HG02943 (cell line): Measurements from ENCODE around the gene EMID1.
A peak's percentile ranks its signal among the peaks of the same experiment; 100 is the strongest.
"Not testable (repeated sequence)": the region's sequence is repeated elsewhere in the genome, so short reads cannot be mapped to it uniquely, and the experiment has no call there.

Experiments used
- ATAC-seq: cut with Tn5 transposase; IDR thresholded peaks from one replicate; pipeline ENCODE4 v1.9.1; 2021; ENCODE audit warnings: mild to moderate bottlenecking, low read depth, moderate library complexity; ENCODE audit not compliant: unreplicated experiment

Gene EMID1

DNA sequence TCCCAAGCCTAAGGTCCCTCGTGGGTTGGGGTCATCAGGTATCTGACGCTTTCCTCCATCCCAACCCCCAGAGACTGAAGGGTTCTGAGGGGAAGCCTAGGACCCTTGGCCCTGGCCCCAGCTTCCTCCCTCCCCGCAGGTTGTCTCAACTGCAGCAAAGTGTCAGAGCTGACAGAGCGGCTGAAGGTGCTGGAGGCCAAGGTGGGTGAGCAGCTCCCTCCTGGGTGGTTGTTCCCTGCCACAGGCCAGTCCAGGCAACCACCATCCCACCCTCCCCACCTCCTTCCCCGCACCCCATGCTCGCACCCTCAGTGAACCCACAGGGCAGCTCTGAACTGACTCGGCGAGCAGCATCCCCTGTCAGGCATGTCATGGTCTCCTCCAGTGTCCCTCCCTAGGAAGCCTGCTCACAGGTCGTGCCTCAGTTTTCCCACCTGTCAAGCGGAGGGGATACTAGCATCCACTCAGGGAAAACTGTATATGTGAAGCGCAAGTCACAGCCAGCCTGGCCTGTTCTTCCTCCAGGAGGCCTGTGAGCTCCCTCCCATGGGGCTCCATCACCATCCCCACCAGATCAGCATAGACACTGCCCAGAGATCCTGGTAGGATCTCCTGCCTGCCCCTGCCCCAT, 20.8 kb downstream of the EMID1 start:
- no peak for ATAC-seq

DNA sequence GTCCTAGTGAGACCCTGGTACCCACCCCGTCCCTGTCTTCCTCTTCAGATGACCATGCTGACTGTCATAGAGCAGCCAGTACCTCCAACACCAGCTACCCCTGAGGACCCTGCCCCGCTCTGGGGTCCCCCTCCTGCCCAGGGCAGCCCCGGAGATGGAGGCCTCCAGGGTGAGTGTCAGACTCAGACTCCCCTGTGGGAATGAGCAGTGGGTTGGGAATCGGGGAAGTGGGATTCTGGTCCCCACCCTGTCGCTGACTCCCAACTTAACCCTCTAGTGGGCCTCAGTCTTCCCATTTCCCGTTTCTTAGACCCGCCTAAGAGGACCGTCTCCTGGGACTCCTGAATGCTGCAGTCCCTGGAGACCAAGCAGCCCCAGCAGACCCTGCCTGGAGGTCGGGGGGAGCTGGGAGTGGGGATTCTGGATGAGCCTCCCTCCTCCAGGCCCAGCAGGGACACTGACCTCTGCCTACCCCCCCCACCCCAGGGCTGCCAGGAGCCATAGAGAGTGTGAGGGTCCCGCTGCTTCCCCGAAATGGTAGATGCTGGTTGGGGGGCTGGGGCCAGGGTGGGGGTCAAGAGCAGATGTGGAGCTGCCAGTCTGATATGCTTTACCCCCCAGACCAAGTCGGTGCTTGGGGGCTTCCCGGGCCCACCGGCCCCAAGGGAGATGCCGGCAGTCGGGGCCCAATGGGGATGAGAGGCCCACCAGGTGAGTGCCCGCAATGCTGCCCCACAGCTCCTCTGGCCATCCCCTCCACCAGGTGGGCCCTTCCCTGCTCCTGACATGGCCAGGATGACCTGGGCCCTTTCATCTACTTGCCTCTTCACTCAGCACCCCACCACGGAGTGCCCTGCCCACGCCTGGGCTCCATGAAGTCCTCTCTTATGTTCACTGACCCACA, 25.5 kb downstream of the EMID1 start:
- no peak for ATAC-seq

DNA sequence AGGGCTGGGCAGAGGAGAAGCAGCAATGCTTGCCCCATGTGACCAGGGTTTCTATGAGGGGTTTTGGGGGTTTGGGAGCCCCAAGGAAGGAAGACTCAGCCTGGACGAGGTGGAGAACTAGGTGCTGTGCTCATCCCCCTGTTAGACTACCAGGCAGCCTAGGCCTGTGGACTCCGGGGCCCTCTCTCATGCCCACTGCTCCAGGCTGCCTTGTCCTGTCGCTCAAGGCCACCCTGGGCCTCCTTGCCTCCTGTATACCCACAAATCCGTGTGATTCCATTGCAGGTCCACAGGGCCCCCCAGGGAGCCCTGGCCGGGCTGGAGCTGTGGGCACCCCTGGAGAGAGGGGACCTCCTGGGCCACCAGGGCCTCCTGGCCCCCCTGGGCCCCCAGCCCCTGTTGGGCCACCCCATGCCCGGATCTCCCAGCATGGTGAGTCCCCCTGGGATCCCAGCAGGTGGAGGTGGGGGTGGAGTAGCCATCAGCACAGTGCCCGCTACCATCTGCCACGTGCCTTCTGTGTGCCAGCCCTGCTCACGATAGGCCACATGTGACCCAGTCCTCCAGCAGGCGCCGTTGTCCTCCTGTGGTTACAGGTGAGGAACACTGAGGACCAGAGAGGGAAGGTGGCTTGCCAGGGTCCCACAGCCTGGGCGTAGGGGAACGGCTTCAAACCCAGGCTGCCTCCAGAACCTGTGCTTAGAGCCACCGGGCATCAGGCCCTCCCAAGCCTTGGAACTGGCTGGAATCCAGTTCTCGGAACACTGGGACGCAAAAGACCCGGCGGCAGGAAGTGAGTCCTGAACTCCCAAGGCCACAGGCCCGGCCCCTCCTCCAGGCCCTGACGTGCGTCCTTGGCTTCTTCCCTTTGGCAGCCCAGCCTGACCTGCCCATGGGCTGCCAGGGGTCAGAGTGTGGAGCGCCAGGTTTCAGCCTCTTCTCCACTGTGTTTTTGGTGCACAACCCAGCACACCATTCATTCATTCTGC, 26.6 kb downstream of the EMID1 start:
- no peak for ATAC-seq

DNA sequence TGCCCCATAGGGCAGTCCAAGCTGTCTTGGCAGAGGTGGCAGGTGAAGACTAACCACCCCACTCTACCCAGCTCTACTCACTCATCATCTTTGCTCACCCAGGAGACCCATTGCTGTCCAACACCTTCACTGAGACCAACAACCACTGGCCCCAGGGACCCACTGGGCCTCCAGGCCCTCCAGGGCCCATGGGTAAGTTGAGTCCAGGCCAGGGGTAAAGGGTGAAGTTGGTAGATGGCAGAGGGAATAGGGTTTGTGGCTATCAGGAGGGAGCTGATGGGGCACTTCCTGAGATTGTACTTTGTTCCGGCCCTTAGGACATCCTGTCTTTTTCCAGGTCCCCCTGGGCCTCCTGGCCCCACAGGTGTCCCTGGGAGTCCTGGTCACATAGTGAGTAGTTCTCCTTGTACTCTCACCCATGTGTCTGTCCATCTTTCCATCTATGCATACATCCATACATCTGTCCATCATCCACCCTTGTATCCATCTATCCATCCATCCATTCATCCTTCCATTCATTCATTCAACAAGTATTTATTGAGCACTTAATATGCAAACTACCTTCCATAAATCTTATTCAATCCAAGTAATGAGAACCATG, 27.7 kb downstream of the EMID1 start:
- no peak for ATAC-seq

DNA sequence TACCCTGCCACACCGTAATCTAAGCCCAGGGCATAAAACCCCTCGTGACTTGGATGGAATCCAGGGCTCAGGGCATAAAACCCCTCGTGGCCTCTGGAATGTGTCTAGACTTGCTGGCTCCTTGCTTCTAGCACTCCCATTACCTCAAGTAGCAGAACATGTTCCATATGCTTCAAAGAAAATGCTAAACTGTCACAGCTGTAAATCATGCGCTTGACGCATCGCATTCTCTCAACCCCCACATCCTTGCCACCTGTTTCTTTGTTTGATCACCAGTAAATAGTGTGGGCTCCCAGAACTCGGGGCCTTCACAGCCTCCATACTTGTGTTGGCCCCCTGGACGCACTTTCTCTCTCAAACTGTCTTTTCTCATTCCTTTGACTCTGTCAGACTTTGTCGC, 34.8 kb downstream of the EMID1 start:
- not testable (repeated sequence) for ATAC-seq

DNA sequence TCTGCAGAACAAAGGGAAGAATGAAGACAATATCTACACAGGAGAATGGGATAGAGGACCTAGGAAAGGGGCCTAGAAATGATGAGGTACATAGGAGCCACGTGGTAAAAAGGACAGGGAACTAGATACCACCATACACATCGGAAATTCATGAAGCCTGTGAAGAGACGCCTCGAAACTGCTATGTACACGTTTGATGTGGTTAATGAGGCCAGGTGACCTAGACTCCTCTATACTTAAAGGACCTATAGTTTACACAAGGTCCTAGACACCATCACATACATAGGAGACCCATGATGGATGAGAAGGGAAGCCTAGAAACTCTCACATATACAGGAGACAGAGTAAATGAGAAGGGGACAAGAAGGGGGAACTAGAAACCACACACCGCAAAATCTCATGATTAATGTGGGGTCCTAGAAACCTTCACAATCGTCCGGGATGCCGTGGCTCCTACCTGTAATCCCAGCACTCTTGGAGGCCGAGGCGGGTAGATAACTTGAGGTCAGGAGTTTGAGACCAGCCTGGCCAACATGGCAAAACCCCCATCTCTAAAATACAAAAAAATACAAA, 38.3 kb downstream of the EMID1 start:
- ATAC-seq = no peak

DNA sequence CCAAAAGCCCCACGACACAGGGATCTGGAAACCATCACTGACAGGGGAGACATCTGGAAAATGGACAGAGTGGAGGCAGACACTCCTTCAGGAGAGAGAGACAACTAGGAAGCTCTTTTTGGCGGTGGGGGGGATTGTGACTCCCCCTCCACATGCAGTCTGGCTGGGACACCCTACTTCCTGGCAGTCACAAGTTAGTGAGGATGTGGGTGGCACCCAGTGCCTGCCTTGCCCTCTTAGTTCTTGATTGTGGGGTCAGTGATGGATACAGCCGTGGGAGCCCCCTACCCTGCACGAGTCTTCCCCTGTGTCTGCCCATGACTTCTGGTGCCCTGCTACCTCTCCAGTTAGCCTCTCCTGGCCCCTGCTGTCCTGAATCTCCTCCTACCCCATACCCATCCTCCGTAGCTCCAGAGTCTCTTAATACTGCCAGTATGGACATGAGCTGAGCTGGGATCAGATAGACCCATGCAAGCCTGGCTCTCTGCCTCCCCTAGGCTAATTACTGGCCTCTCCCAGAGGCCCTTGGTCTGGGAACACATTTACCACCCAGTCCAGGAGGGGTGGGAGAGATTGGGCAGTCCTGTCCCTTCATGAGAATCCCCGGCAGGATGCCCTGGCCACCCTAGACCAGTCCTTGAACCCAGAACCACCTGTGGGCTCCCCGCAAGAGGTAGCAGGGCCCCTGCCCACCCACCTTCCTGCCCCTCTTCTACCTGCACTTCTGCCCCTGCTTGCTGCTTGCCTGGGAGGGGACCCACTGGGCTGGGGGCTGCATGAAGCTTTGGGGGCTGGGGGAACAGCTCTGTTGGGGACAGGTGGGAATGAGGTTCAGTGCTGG, 39.3 kb downstream of the EMID1 start:
- no peak for ATAC-seq

DNA sequence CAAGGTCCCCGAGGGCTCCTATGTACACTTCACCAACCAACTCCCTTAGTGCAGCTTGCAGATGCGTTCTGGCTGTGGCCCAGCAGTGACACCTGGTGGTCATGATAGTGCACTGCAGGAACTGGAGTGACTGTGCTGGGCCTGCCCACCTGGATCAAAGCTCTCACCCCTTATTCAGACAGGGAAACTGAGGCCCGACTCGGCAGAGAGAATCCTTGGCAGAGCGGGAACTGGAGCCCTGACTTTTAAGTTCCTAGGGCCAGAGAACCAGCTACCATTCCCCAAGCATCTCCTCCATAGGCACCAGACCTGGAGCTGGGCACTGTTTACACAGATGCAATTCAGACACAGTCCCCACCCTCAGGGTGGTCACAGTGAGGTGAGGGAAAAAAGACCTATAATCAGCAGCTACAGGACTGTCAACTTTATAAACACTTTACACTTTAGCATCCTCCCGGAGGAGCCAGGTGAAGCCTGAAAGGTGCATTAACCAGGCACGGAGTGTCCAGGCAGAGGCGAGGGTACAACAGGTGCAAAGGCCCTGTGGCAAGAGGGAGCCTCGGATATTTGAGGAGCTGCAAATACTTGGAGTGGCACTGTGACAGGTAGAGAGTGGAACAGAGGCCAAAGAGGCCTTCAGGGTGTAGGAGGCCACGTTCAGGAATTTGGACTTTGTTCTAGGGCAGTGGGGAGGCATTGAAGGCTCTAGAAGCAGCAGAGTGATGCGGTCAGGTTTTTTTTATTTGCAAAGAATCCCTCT, 40.1 kb downstream of the EMID1 start:
- peak; percentile 71 for ATAC-seq

DNA sequence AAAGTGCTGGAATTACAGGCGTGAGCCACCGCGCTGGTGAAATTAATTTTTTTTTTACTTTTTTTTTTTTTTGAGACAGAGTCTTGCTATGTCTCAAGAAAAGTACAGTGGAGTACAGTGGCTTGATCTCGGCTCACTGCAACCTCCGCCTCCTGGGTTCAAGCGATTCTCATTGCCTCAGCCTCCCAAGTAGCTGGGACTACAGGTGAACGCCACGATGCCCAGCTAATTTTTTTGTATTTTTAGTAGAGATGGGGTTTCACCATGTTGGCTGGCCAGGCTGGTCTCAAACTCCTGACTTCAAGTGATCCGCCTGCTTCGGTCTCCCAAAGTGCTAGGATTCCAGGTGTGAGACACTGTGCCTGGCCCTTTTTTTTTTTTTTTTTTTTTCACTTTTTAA, 42.2 kb downstream of the EMID1 start:
- ATAC-seq = not testable (repeated sequence)

DNA sequence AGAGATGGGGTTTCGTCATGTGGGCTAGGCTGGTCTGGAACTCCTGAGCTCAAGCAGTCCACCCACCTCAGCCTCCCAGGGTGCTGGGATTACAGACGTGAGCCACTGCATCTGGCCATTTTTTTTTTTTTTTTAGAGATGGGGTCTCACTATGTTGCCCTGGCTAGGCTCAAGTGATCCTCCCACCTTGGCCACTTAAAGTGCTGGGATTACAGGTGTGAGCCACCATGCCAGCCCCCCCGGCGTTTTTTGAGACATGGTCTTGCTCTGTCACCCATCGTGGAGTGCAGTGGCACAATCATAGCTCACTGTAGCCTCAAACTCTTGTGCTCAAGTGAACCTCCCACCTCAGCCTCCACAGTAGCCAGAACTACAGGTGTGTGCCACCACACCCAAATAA, 45.6 kb downstream of the EMID1 start:
- ATAC-seq = no peak

DNA sequence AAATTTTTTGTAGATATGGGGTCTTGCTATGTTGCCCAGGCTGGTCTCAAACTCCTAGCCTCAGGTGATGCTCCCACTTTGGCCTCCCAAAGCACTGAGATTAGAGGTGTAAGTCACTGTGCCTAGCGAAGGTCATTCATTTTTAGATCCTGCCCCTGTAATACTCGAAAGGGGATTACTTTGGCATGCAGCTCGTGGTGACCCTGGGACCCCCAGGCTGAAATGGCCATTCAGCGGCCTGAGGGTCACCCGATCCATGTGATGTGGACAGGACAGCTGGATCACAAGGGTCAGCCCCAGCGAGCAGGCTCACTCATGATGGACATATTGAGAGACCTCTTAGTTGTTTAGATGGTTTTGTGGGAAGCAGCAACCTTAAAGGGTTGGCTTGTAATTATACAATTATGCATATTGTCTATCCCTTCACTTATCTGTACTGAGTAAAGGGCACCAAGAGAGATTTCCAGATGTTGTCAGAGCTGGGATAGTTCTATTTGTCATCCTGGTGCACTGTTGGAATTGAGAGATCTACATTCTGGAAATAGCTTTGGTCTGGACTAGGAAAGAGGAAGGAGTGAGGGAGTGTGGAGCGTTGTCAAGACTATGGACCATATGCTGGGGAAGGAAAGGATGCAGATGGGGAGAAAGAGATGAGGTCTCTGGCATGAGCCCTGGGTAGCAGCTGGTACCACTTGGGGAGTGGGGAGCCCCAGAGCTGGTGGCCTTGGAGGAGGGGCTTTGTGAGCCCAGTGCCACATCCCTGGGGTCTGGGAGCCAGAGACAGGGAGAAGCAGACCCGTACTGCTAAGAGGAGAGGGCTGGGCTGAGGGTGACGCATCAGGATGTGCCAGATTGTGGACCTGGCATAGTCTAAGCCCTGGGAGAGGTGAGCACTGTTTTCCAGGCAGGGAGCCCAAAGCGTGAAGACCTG, 46.5 kb downstream of the EMID1 start:
- ATAC-seq = no peak

DNA sequence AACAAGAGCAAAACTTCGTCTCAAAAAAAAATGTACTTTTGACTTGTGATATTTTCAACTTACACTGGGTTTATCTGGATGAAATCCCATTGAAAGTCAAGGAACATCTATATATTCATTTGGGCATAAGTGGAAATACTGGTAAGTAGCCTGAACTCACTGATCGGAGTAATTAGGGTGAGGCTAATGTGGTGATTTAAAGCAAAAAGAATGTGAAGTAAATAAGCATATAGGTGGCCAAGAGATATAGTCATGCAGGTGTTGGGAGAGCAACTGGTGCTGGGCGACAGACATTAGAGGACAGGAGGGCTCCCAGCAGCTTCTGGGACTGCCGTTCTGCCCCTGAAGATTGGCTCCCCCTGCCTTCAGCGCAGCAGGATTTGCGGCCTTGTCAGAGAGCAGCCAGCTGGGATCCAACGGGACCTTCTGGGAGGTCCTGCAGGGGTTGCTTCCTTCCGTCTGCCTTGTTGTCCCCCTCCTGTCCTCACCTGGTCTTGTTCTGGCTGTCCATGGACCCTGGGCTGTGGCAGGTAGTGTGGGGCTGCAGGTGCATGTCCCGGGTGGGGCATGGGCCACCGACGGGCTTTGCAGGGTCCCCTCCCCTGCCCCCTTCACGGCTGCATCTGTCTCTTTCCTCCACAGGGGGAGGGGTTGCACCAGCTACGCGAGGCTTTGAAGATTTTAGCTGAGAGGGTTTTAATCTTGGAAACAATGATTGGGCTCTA, 48.0 kb downstream of the EMID1 start:
- no peak for ATAC-seq

DNA sequence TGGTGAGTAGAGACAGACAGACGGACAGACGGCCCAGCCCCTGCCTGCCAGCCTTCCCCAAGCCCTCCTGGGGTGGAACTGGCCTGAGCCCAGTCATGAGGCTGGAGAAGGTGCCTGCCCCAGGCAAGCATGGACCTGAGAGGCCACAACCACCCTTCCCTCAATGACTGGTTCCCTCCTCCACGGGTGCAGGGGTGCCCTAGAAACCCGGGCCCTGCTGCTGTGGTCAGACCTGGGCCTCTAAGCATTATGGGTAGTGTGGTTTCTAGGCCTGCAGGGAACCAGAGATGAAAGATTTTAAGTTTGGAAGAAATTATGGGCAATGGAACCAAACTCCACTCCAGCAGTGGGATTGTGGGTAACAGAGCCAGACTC, 48.6 kb downstream of the EMID1 start:
- ATAC-seq = no peak

DNA sequence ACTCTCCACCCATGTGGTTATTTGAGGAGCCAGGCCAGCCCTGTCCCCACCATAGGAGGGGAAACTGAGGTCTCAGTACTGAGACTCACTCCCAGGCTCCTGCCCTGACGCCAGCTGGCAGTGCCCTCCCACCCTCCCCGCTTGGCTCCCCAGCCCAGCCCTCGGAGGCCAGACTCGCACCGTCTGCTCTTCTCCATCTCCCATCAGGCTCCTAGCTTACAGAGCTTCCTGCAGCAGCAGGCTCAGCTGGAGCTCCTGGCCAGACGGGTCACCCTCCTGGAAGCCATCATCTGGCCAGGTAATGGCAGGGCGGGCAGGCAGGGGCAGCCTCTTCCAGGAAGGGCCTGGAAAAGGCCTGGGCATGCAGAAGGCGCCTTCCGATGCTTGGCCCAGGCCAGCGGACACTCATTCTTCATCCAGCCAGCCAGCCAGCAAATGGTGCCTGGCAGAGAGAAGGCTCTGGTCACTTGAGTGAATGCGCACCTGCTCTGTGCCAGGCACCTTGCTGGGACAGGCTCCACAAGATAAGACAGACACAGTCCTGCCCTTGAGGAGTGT, 49.4 kb downstream of the EMID1 start:
- no peak for ATAC-seq

DNA sequence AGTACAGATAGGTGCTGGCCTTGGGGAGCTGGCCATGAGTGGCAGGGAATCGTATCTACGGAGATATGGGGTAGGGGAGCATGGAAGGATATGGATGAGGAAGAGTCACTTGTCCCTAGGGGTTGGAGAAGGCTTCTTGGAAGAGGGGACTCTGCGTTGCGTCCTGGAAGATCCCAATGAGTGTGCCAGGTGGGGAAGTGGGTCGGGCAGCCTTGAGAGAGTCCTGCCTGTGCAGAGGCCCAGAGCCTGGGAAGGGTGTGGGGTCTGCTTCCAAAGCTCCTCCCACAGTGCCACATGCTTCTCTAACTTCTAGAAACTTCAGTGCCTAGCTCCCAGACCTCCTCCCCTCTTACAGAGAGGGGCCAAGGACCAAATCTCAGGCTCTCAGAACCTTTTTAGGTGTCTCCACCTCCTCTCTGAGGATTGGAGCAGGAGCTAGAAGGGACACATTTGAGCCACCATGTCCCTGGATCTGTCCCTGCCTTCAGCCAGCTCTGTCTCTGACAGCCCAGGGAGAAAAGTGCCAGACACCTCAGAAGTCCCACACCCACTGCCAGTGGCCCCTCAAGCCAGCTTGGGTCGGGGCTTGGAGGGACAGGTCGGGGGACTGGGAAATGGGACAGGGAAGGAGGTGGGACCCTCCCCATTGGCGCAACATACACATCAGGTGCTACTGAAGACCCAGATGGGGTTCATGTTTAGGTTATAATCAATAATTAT, 51.1 kb downstream of the EMID1 start:
- ATAC-seq = no peak

DNA sequence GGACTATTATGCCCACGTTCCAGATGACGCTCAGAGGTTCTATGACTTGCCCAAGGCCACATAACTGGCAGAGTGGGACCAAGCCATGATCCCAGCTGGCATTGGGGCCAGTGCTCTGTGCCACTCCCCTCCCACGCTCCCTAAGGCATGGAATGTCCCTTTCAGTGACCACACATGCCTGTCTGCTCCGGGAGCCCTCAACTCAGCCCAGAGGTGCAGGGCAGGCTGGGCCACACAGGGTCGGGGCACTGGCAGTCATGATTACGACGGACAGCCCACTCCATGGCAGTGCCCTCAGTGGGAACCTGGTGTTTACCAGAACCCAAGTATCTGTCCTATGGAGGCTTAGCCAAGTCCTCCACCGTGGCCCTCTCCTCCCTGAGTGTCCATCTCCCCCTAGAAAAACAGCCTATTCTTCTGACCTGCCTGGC, 52.1 kb downstream of the EMID1 start:
- no peak for ATAC-seq
